Activated CD8-positive, alpha-beta memory T cell treated with anti-CD3 and anti-CD28 coated beads, Interleukin-2, amount 50 U/mL, for 24 hours (primary cell): Measurements from ENCODE around the gene SPRR5.

ENCODE experiments used
- DNase-seq: peaks from one replicate; pipeline ENCODE4 v3.0.0-alpha.2; 2020; ENCODE audit errors: extremely low read depth

SPRR5 gene

DNA sequence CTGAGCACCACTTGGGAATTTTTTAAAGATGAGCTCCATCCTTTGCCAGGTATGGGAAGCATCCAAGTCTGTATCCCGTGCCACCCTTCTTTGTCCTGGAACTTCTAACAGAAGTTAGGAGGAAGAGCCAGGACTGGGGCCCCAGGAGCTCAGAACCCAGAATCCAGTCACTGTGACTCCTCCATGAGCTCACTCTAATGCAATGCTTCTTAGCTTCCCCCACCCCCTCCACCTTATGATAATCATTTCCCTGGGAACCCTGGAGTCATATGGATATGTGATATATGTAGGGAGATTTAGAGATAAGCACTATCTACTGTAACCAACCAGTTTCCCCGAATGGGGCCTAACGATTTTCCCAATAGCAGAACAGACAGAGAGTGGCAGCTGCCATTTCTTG, 758 bp upstream of the SPRR5 start:
- no peak for DNase-seq

GRCh38 chr1:152951711-152952110, 4.7 kb downstream of the SPRR5 start:
- DNase-seq, result no peak

DNA sequence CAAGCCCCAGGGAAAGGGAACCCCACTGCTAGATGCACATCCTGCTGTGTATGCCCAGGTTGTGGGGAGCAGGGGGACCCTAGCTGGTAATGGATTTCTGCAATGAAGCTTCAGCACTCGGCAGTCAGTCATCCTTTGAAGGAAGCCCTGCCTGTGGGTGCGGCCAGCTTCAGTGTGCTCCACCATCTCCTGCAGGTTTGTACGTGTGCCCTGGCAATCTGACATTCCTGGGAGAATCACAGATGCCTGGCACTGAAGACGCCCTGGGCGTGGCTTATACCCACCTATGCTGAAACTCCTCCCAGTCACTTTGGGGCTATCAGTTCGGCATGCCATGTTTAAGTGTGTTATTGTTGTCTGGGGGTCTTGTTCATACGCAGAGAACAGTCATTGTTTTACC, 6.8 kb downstream of the SPRR5 start:
- DNase-seq, result no peak

DNA sequence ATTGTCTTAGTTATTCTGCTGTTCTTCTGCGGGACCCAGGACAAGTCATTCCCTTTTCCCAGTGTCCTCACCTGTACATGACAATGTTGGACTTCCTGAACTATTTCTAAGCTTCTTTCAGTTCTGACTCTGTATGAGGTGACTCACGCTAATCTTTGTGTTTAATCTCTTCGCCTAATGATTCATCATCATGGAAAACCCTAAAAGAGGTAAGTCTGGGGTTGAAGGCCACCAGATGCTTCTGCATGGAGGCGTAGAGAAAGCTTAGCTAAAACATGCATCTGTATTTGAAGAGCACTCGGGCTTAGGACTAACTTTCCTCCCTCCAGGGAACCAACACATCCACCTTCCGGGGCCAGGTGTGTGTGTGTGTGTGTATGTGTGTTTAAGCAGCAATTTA, 7.4 kb downstream of the SPRR5 start:
- no peak for DNase-seq

- DNase-seq, result no peak
Observed at GRCh38 chr1:152957561-152957960, 10.6 kb downstream of the SPRR5 start.

- DNase-seq, result no peak
Observed at GRCh38 chr1:152959273-152959672, 12.3 kb downstream of the SPRR5 start.

- no peak for DNase-seq
Observed at GRCh38 chr1:152959801-152960451, 12.9 kb downstream of the SPRR5 start.

- no peak for DNase-seq
Observed at GRCh38 chr1:152960452-152961044, 13.5 kb downstream of the SPRR5 start.

DNA sequence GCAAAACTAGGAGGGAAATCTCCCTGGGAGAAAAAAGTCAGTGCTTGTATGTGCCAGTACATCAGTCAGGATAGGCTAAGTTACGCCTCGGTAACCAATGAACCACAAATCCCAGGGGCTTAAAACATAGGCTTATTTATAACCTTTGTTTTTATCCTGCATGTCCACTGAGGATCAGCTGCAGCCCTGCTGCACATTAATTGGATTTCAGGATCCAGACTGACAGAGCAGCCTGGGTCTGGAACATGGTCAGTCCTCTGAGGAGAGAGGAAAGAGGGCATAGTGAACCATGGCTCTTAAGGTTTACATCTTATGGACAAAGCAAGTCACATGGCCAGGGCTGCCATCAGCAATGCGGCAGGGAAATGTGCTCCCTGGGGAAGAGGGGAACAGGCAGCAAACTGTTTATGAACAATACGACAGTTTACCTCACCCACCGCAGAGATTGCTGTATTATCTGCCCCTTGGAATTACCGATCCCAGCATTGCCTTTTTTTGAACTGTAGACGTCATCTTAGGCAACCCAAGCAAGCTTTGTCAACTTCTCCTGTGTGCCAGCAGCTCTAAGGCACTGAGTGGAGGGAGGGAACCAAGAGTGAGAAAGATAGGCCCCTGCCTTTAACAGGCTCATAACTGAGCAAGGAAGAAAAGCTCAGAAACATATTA, 14.4 kb downstream of the SPRR5 start:
- no peak for DNase-seq

DNA sequence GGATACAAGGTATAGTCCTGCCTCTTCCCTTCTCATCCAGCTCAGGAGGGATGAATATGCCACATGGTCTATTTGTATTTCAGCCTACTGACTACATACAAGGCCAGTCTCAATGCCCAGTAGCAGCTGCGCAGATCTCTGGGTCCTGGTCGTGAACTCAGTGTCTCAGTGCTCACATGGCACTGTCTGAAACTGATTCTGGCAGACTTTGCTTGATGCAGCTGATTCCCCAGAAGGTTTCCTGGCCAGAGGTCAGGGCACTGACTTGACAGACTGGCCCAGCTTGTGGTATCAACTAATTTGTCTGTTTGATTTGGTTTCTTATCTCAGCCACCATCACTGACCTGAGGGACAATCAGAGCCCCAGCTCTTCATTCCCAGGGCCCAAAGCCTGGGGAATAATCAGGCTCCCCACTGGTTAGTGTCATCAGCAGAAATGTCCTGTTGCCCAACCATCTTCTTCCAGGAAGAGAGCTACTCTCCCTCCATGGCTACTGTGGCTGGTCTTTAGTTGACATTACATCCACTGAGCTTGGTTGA, 15.9 kb downstream of the SPRR5 start:
- DNase-seq, result no peak

DNA sequence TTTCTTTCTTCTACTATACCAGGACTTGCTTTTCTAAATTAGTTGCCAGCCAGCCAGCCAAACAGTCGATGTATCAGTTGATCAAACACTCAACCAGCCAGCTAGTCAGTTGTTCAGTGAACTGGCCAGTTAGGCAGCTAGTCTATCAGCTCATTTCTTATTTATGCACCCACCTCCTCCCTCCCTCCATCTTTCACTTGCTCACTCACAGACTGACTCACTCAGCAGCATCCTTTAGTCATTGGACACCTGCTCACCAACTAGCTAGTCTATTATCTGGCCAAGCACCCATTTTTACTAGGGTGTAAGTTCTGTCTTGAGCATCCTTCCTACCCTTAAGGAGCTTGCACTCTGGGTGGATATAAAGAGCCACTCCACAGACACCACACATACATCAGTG, 17.5 kb downstream of the SPRR5 start:
- no peak for DNase-seq

- DNase-seq, result no peak
Observed at GRCh38 chr1:152965853-152966252, 18.8 kb downstream of the SPRR5 start.

GRCh38 chr1:152967201-152967600, 20.2 kb downstream of the SPRR5 start:
- no peak for DNase-seq

GRCh38 chr1:152968248-152968647, 21.2 kb downstream of the SPRR5 start:
- DNase-seq, result no peak

DNA sequence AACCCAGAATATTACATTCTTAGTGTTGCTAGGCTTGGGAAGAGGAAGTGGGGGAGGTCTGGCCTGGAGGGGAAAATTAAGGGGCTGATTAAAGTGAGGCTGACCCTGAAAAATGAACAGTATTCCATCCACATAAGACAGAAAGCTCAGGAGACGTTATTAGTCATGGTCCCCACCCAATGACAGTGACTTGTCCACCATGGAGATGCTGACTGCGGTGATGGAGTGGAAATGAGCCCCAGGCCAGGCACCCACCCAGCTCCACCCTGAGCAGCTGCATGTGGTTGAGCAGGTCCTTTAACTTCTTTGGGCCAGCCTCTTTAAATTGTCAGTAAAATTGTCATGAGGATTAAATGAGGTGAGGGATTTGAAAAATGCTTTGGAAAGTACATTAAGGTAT, 22.0 kb downstream of the SPRR5 start:
- DNase-seq, result no peak

- DNase-seq, result no peak
Observed at GRCh38 chr1:152970495-152970894, 23.5 kb downstream of the SPRR5 start, which contains the start of gene SPRR4. SPRR4 (plus strand) TSS chr1:152970648; CDS start chr1:152971891, 1,243 bp downstream.

DNA sequence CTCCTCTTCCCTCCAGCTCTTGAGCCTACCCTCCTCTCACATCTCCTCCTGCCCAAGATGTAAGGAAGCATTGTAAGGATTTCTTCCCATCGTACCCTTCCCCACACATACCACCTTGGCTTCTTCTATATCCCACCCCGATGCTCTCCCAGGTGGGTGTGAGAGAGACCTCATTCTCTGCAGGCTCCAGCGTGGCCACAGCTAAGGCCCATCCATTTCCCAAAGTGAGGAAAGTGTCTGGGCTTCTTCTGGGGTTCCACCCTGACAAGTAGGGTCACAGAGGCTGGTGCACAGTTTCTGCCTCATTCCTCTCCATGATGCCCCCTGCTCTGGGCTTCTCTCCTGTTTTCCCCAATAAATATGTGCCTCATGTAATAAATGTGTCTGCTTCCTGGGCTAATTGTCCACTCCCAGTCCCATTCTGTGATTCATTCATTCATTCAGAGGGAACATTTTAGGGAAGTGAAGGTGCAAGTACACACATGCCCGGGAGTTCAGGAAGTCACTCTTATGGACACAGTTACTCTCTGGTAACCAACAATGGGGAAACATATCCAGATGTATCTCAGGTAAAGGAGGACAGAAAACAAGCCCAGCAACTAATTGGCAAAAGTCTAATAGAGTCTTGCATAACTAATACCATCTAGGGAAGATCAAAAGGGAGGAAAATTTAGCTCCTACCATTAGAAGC, 25.3 kb downstream of the SPRR5 start:
- DNase-seq, result no peak

- DNase-seq, result no peak
Observed at GRCh38 chr1:152976688-152977087, 29.7 kb downstream of the SPRR5 start.

GRCh38 chr1:152977614-152978013, 30.6 kb downstream of the SPRR5 start:
- DNase-seq, result no peak

DNA sequence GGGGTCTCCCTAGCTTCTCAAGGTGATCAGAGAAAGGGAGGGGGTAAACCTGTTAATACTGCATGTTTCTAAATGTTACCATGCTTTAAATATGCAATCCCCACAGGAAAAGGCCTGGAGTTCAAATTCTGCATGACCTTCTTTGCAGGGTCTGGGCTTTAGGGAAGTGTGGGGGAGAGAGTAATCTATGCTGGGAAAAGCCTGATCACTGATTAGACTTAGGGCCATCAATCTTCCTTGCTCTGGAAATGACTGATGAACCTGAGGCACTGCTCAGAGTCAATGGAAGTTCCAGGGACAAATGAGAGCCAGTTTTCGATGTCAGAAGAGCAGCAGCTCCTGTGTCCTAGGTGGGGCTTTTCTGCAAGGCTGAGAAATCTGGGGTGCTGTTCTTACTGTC, 33.7 kb downstream of the SPRR5 start:
- DNase-seq, result no peak

DNA sequence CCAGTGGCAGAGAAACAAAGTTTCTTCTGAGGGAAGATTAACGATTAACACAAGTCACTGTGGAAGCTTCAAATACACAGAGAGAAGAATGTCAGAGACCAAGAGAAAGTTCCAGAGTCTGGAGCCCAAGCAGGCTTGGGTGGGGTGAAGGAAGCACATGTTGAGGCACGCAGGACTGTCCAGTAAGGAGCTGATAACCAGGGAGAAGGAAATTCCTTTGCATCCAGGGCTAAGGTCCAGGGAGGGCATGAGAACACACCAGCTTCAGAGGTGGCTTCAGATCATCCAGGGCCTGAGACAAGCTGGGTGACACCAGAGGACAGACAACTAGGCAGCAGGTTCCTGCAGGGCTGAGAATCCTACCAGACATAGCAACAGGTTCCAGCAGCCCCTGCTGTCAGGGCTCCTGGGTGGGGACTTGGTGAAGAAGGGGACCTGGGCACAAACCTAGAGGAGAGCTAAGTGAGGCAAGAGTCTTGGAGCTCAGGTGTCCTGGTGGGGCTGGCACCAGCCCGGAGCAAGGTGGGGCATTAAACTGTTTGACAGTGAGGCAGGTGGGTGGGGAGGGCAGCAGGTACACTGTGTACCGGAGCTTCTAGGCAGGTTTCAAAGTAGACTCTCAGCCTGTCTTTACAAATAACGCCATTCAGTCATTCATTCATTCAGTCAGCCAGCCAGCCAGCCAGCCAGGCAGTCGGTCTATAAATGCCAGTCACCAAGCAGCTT, 34.3 kb downstream of the SPRR5 start:
- DNase-seq, result no peak

DNA sequence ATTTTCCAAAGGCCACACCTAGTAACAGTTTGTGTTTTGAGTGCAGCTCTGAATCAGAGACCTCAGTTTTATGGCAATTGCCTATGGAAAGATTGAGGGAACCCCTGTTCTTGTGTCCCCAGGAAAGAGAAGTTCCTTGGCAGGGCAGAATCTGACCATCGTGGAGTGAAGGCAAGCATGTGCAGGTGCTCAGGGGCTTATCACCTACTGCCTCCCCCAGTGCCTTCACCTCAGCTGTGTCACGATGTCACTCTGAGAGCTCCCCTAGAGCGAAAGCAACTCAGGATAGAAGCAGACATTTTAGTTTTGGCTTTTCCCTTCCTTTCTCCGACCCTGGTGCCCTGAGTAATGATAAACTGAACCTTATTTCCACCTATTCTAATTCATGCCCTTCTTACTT, 35.1 kb downstream of the SPRR5 start:
- DNase-seq, result no peak
